ENCODE data around the gene CD8B. TPM values are rescaled to one million over a fixed set of nuclear protein-coding genes. Genes with fewer than 3 reads are reported as not detected.

CD8B gene
- total RNA-seq, 4 donors from 2014 or later, result 3.1 TPM; not detected in 3

GRCh38 chr2:86776532-86776931 is 85.2 kb downstream of the CD8B start:
- Histone ChIP-seq H3K27me3 (no peaks in the 10 kb centered on the region), H3K27ac (no peak overlapping the region), H3K9me3 (no peaks in the 10 kb centered on the region), H3K4me3 (no peak overlapping the region), H3K36me3 (peaks cover 0 to 55% (median 0%) of the 10 kb centered on the region in 3 donors), H3K4me1 (peaks cover 0 to 2% (median 0%) of the 10 kb centered on the region in 4 donors)
- WGBS, 2 donors, result 90 to 94% methylated on average over 7 of the region's 7 CpGs
- TF ChIP-seq EP300 (IDR thresholded peaks at IDR 0.05), result no peak
- no peak for TF ChIP-seq POLR2A (IDR thresholded peaks at IDR 0.05)
- no peak for TF ChIP-seq CTCF (IDR thresholded peaks at IDR 0.05)
- DNase-seq (ENCODE audit: low spot score in 2 of 2), result no peak

- Histone ChIP-seq H3K4me1 (peaks cover 0 to 2% (median 0%) of the 10 kb centered on the region in 4 donors), H3K36me3 (peaks cover 0 to 67% (median 5%) of the 10 kb centered on the region in 3 donors), H3K9me3 (no peaks in the 10 kb centered on the region), H3K4me3 (no peak overlapping the region), H3K27ac (no peak overlapping the region), H3K27me3 (no peaks in the 10 kb centered on the region)
- 39 to 49% methylated on average over 4 of the region's 4 CpGs for WGBS, 2 donors
- DNase-seq (ENCODE audit: low spot score in 2 of 2), result no peak
- no peak for TF ChIP-seq CTCF (IDR thresholded peaks at IDR 0.05)
- TF ChIP-seq POLR2A (IDR thresholded peaks at IDR 0.05), result no peak
- TF ChIP-seq EP300 (IDR thresholded peaks at IDR 0.05), result no peak
Measured at GRCh38 chr2:86775338-86775737, 86.3 kb downstream of the CD8B start.

GRCh38 chr2:86774862-86775261 is 86.8 kb downstream of the CD8B start:
- Histone ChIP-seq H3K4me3 (no peak overlapping the region), H3K9me3 (no peaks in the 10 kb centered on the region), H3K27me3 (no peaks in the 10 kb centered on the region), H3K27ac (no peak overlapping the region), H3K36me3 (peaks cover 0 to 72% (median 5%) of the 10 kb centered on the region in 3 donors), H3K4me1 (peaks cover 0 to 2% (median 0%) of the 10 kb centered on the region in 4 donors)
- DNase-seq (ENCODE audit: low spot score in 2 of 2), result no peak
- 69 to 74% methylated on average over 5 of the region's 5 CpGs for WGBS, 2 donors
- no peak for TF ChIP-seq CTCF (IDR thresholded peaks at IDR 0.05)
- TF ChIP-seq POLR2A (IDR thresholded peaks at IDR 0.05), result no peak
- no peak for TF ChIP-seq EP300 (IDR thresholded peaks at IDR 0.05)

- 78 to 92% methylated on average over 5 of the region's 5 CpGs for WGBS, 2 donors
- Histone ChIP-seq H3K27ac (no peak overlapping the region), H3K4me1 (no peaks in the 10 kb centered on the region), H3K36me3 (peaks cover 0 to 90% (median 5%) of the 10 kb centered on the region in 3 donors), H3K27me3 (no peaks in the 10 kb centered on the region), H3K9me3 (no peaks in the 10 kb centered on the region), H3K4me3 (no peak overlapping the region)
- no peak for DNase-seq (ENCODE audit: low spot score in 2 of 2)
- no peak for TF ChIP-seq POLR2A (IDR thresholded peaks at IDR 0.05)
- no peak for TF ChIP-seq EP300 (IDR thresholded peaks at IDR 0.05)
- no peak for TF ChIP-seq CTCF (IDR thresholded peaks at IDR 0.05)
Measured at GRCh38 chr2:86772611-86773010, 89.1 kb downstream of the CD8B start.

- Histone ChIP-seq H3K27me3 (no peaks in the 10 kb centered on the region), H3K9me3 (no peaks in the 10 kb centered on the region), H3K36me3 (peaks cover 0 to 90% (median 5%) of the 10 kb centered on the region in 3 donors), H3K4me3 (no peak overlapping the region), H3K4me1 (no peaks in the 10 kb centered on the region), H3K27ac (no peak overlapping the region)
- WGBS, 2 donors, result 91 to 95% methylated on average over 6 of the region's 6 CpGs
- DNase-seq (ENCODE audit: low spot score in 2 of 2), result no peak
- TF ChIP-seq EP300 (IDR thresholded peaks at IDR 0.05) (no peak), CTCF (IDR thresholded peaks at IDR 0.05) (no peak), POLR2A (IDR thresholded peaks at IDR 0.05) (no peak)
Measured at GRCh38 chr2:86770816-86771301, 90.8 kb downstream of the CD8B start.

All from tibial nerve (tissue), 4 donors.